Measurements from ENCODE around the gene ING2.
"Not testable (repeated sequence)": the region's sequence is repeated elsewhere in the genome, so short reads cannot be mapped to it uniquely, and the experiment has no call there.

DNA sequence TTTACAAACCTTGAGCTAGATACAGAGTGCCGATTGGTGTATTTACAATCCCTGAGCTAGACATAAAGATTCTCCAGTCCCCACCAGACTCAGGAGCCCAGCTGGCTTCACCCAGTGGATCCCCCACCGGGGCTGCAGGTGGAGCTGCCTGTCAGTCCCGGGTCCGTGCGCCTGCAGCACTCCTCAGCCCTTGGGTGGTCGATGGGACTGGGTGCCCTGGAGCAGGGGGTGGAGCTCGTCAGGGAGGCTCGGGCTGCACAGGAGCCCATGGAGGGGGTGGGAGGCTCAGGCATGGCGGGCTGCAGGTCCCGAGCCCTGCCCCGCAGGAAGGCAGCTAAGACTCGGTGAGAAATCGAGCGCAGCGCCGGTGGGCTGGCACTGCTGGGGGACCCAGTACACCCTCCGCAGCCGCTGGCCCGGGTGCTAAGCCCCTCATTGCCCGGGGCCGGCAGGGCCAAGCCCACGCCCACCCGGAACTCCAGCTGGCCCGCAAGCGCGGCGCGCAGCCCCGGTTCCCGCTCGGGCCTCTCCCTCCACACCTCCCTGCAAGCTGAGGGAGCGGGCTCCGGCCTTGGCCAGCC lies 22.3 kb upstream of the ING2 start:
- TF ChIP-seq, protein P1, sequence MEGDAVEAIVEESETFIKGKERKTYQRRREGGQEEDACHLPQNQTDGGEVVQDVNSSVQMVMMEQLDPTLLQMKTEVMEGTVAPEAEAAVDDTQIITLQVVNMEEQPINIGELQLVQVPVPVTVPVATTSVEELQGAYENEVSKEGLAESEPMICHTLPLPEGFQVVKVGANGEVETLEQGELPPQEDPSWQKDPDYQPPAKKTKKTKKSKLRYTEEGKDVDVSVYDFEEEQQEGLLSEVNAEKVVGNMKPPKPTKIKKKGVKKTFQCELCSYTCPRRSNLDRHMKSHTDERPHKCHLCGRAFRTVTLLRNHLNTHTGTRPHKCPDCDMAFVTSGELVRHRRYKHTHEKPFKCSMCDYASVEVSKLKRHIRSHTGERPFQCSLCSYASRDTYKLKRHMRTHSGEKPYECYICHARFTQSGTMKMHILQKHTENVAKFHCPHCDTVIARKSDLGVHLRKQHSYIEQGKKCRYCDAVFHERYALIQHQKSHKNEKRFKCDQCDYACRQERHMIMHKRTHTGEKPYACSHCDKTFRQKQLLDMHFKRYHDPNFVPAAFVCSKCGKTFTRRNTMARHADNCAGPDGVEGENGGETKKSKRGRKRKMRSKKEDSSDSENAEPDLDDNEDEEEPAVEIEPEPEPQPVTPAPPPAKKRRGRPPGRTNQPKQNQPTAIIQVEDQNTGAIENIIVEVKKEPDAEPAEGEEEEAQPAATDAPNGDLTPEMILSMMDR (IDR thresholded peaks at IDR 0.05; ENCODE audit: poor library complexity, severe bottlenecking), result not testable (repeated sequence)
- TF ChIP-seq POLR2AphosphoS5 (IDR thresholded peaks at IDR 0.05); RAD21 (conservative IDR thresholded peaks at IDR 0.05); TAF1 (IDR thresholded peaks at IDR 0.05; ENCODE audit: low read depth): not testable (repeated sequence)
